HUES64 (cell line): ENCODE data around the gene CPT1B.

Experiments
- H3K27ac ChIP-seq: 2 replicates; pipeline ENCODE4 v1.7.0; 2013; ENCODE audit warnings: low read depth, low read length, inconsistent platforms
- H3K27me3 ChIP-seq: 2 replicates; pipeline ENCODE4 v1.6.1; 2013; ENCODE audit warnings: mild to moderate bottlenecking, low read length; ENCODE audit not compliant: insufficient read depth
- H3K36me3 ChIP-seq: 2 replicates; pipeline ENCODE4 v1.6.1; 2013; ENCODE audit warnings: mild to moderate bottlenecking, low read length; ENCODE audit not compliant: insufficient read depth
- H3K4me1 ChIP-seq: 2 replicates; pipeline ENCODE4 v1.6.1; 2013; ENCODE audit warnings: mild to moderate bottlenecking, low read length, moderate library complexity; ENCODE audit not compliant: insufficient read depth
- H3K4me3 ChIP-seq: 2 replicates; pipeline ENCODE4 v1.5.1; 2013; ENCODE audit warnings: mild to moderate bottlenecking, low read length, moderate library complexity
- H3K9ac ChIP-seq: 2 replicates; pipeline ENCODE4 v1.6.1; 2013; ENCODE audit warnings: mild to moderate bottlenecking, low read depth, low read length
- H3K9me3 ChIP-seq: 2 replicates; pipeline ENCODE4 v1.6.1; 2013; ENCODE audit warnings: low read depth, low read length; ENCODE audit not compliant: insufficient read depth
- WGBS: fragments of 150-250, 120-280 bp; methylation state at CpG from one replicate; pipeline ENCODE4 v1.1.7; 2013; ENCODE audit warnings: missing lambda C conversion rate; 5-methylcytosine and 5-hydroxymethylcytosine counted together

CPT1B gene

GRCh38 chr22:50567721-50568252, 10.4 kb downstream of the CPT1B start:
- Histone ChIP-seq H3K27ac (no peak overlapping the region), H3K27me3 (peaks cover 21% of the 10 kb centered on the region), H3K4me1 (no peaks in the 10 kb centered on the region), H3K9ac (no peak overlapping the region), H3K36me3 (peaks cover 44% of the 10 kb centered on the region), H3K4me3 (no peak overlapping the region), H3K9me3 (no peaks in the 10 kb centered on the region)
- 96% methylated on average over 7 of the region's 7 CpGs for WGBS

GRCh38 chr22:50564289-50564688, 13.9 kb downstream of the CPT1B start:
- 91% methylated on average over 11 of the region's 11 CpGs for WGBS
- H3K27ac ChIP-seq: no peak overlapping the region
- peaks cover 9% of the 10 kb centered on the region for H3K36me3 ChIP-seq
- no peak overlapping the region for H3K9ac ChIP-seq
- H3K4me1 ChIP-seq: no peaks in the 10 kb centered on the region
- H3K27me3 ChIP-seq: peaks cover 21% of the 10 kb centered on the region
- no peak overlapping the region for H3K4me3 ChIP-seq
- no peaks in the 10 kb centered on the region for H3K9me3 ChIP-seq

GRCh38 chr22:50563413-50564160, 14.6 kb downstream of the CPT1B start:
- Histone ChIP-seq H3K9me3 (no peaks in the 10 kb centered on the region), H3K27me3 (peaks cover 21% of the 10 kb centered on the region), H3K9ac (no peak overlapping the region; the same call in 1 of the 2 replicates), H3K4me3 (peak overlapping the region; percentile 66), H3K27ac (no peak overlapping the region), H3K4me1 (no peaks in the 10 kb centered on the region), H3K36me3 (peaks cover 3% of the 10 kb centered on the region; the same call in 1 of the 2 replicates)
- WGBS: 37% methylated on average over 17 of the region's 17 CpGs

GRCh38 chr22:50562523-50563412, 15.5 kb downstream of the CPT1B start, which contains the start of gene SYCE3:
Gene SYCE3 (minus strand): TSS chr22:50562919. CDS start chr22:50556405, 6,514 bp downstream.
- H3K9ac ChIP-seq: no peak within 1 kb of the TSS; the same call in 1 of the 2 replicates
- no peaks in the 10 kb centered on the region for H3K4me1 ChIP-seq
- no peaks in the 10 kb centered on the region for H3K9me3 ChIP-seq
- peaks cover 21% of the 10 kb centered on the region for H3K27me3 ChIP-seq
- H3K4me3 ChIP-seq: peak within 1 kb of the TSS; percentile 66
- no peaks in the 10 kb centered on the region for H3K36me3 ChIP-seq
- WGBS: 6% methylated on average over 60 of the region's 61 CpGs
- H3K27ac ChIP-seq: no peak within 1 kb of the TSS

GRCh38 chr22:50561401-50562358, 16.5 kb downstream of the CPT1B start:
- no peak overlapping the region for H3K4me3 ChIP-seq
- WGBS: 75% methylated on average over 20 of the region's 34 CpGs

GRCh38 chr22:50560034-50560433, 18.2 kb downstream of the CPT1B start:
- 92% methylated on average over 3 of the region's 3 CpGs for WGBS
- Histone ChIP-seq H3K4me3 (no peak overlapping the region), H3K36me3 (no peaks in the 10 kb centered on the region), H3K27me3 (peaks cover 20% of the 10 kb centered on the region), H3K9me3 (no peaks in the 10 kb centered on the region), H3K27ac (no peak overlapping the region), H3K4me1 (peaks cover 5% of the 10 kb centered on the region; the same call in 1 of the 2 replicates), H3K9ac (no peak overlapping the region)

More at GRCh38 chr22:50561401-50562358, 16.5 kb downstream of the CPT1B start:
- Histone ChIP-seq H3K9ac (no peak overlapping the region), H3K36me3 (no peaks in the 10 kb centered on the region), H3K4me1 (no peaks in the 10 kb centered on the region), H3K27me3 (peaks cover 21% of the 10 kb centered on the region), H3K9me3 (no peaks in the 10 kb centered on the region), H3K27ac (no peak overlapping the region)

GRCh38 chr22:50556703-50557102, 21.5 kb downstream of the CPT1B start:
- WGBS: 95% methylated on average over 1 of the region's 5 CpGs
- no peak overlapping the region for H3K27ac ChIP-seq
- H3K4me3 ChIP-seq: no peak overlapping the region
- no peaks in the 10 kb centered on the region; the same call in 1 of the 2 replicates for H3K27me3 ChIP-seq
- peaks cover 5% of the 10 kb centered on the region; the same call in 1 of the 2 replicates for H3K4me1 ChIP-seq
- no peak overlapping the region for H3K9ac ChIP-seq
- no peaks in the 10 kb centered on the region for H3K9me3 ChIP-seq
- H3K36me3 ChIP-seq: no peaks in the 10 kb centered on the region

GRCh38 chr22:50553310-50553709, 24.9 kb downstream of the CPT1B start:
- Histone ChIP-seq H3K27me3 (no peaks in the 10 kb centered on the region; the same call in 1 of the 2 replicates), H3K4me3 (no peak overlapping the region), H3K9me3 (no peaks in the 10 kb centered on the region), H3K27ac (no peak overlapping the region), H3K9ac (no peak overlapping the region), H3K36me3 (no peaks in the 10 kb centered on the region), H3K4me1 (peaks cover 5% of the 10 kb centered on the region; the same call in 1 of the 2 replicates)
- 94% methylated on average over 8 of the region's 8 CpGs for WGBS

- Histone ChIP-seq H3K36me3 (no peaks in the 10 kb centered on the region), H3K27ac (no peak overlapping the region), H3K9me3 (no peaks in the 10 kb centered on the region), H3K4me3 (no peak overlapping the region), H3K27me3 (no peaks in the 10 kb centered on the region; the same call in 1 of the 2 replicates), H3K4me1 (peaks cover 5% of the 10 kb centered on the region; the same call in 1 of the 2 replicates), H3K9ac (no peak overlapping the region)
- 95% methylated on average over 11 of the region's 11 CpGs for WGBS
These were observed 27.0 kb downstream of the CPT1B start for GRCh38 chr22:50551160-50551752.

GRCh38 chr22:50550395-50550794, 27.8 kb downstream of the CPT1B start:
- H3K9me3 ChIP-seq: no peaks in the 10 kb centered on the region
- WGBS: 93% methylated on average over 8 of the region's 8 CpGs
- peaks cover 1% of the 10 kb centered on the region; the same call in 1 of the 2 replicates for H3K27me3 ChIP-seq
- no peaks in the 10 kb centered on the region for H3K36me3 ChIP-seq
- H3K9ac ChIP-seq: no peak overlapping the region
- no peak overlapping the region for H3K4me3 ChIP-seq
- H3K27ac ChIP-seq: no peak overlapping the region
- H3K4me1 ChIP-seq: peaks cover 3% of the 10 kb centered on the region; the same call in 1 of the 2 replicates
